ENCODE results near the gene MYCBP2.

Gene MYCBP2

GRCh38 chr13:77067519-77067918 is 259.4 kb downstream of the MYCBP2 start:
- WGBS: 91% methylated on average over 2 of the region's 2 CpGs

GRCh38 chr13:77065461-77066147 is 261.3 kb downstream of the MYCBP2 start:
- no peak overlapping the region for H4K91ac ChIP-seq (ENCODE audit: low read length)
- no peak overlapping the region for H3K27ac ChIP-seq (ENCODE audit: low read length, poor library complexity, severe bottlenecking)
- H3K23ac ChIP-seq (ENCODE audit: low read length in 2 of 2): no peak overlapping the region
- H2BK12ac ChIP-seq (ENCODE audit: low read length in 2 of 2): no peak overlapping the region
- H3K27me3 ChIP-seq (ENCODE audit: control insufficient read depth in 1 of 2, insufficient read depth in 1 of 2, low read length in 2 of 2): no peaks in the 10 kb centered on the region
- H3K79me1 ChIP-seq (replicated peaks; ENCODE audit: low read length, poor library complexity, severe bottlenecking): no peaks in the 10 kb centered on the region
- no peaks in the 10 kb centered on the region for H3K9me3 ChIP-seq (ENCODE audit: control insufficient read depth, low read length)
- WGBS: 50% methylated on average over 1 of the region's 5 CpGs
- H2BK120ac ChIP-seq (ENCODE audit: low read depth, low read length): no peak overlapping the region
- peaks cover 3 to 83% of the 10 kb centered on the region in 2 experiments for H3K36me3 ChIP-seq (ENCODE audit: control insufficient read depth in 1 of 2, insufficient read depth in 2 of 2, low read depth in 1 of 2, low read length in 2 of 2)
- H3K4ac ChIP-seq (ENCODE audit: low read depth in 1 of 2, low read length in 2 of 2): no peak overlapping the region
- no peak overlapping the region for H2AK5ac ChIP-seq (ENCODE audit: low read length, severe bottlenecking)
- H3K4me1 ChIP-seq (ENCODE audit: control insufficient read depth, insufficient read depth, low read depth, low read length): no peaks in the 10 kb centered on the region
- H2BK15ac ChIP-seq (ENCODE audit: low read depth, poor library complexity, severe bottlenecking): no peak overlapping the region
- H2AFZ ChIP-seq (ENCODE audit: low read depth, low read length): no peak overlapping the region
- H2BK5ac ChIP-seq (ENCODE audit: low read depth, low read length, poor library complexity, severe bottlenecking): no peak overlapping the region
- H4K8ac ChIP-seq (ENCODE audit: low read length): no peak overlapping the region
- no peak overlapping the region for H3K4me2 ChIP-seq (ENCODE audit: low read length, poor library complexity, severe bottlenecking)
- no peak for DNase-seq
- H3K14ac ChIP-seq (ENCODE audit: low read length in 2 of 2): no peak overlapping the region
- no peak overlapping the region for H3K4me3 ChIP-seq (ENCODE audit: insufficient read depth in 1 of 2, low read depth in 1 of 2, low read length in 2 of 2)
- H3K18ac ChIP-seq (ENCODE audit: low read depth in 1 of 2, low read length in 2 of 2): no peak overlapping the region
- H3K9ac ChIP-seq (ENCODE audit: low read length): no peak overlapping the region

More at GRCh38 chr13:77067519-77067918, 259.4 kb downstream of the MYCBP2 start:
- Histone ChIP-seq H3K9me3 (ENCODE audit: control insufficient read depth, low read length) (no peaks in the 10 kb centered on the region), H3K27me3 (ENCODE audit: control insufficient read depth in 1 of 2, insufficient read depth in 1 of 2, low read length in 2 of 2) (no peaks in the 10 kb centered on the region), H4K8ac (ENCODE audit: low read length) (no peak overlapping the region), H2BK15ac (ENCODE audit: low read depth, poor library complexity, severe bottlenecking) (no peak overlapping the region), H3K27ac (ENCODE audit: low read length, poor library complexity, severe bottlenecking) (no peak overlapping the region), H3K9ac (ENCODE audit: low read length) (no peak overlapping the region), H3K23ac (ENCODE audit: low read length in 2 of 2) (no peak overlapping the region), H3K4me3 (ENCODE audit: insufficient read depth in 1 of 2, low read depth in 1 of 2, low read length in 2 of 2) (no peak overlapping the region), H4K91ac (ENCODE audit: low read length) (no peak overlapping the region), H3K79me1 (replicated peaks; ENCODE audit: low read length, poor library complexity, severe bottlenecking) (no peaks in the 10 kb centered on the region), H2AK5ac (ENCODE audit: low read length, severe bottlenecking) (no peak overlapping the region), H2BK120ac (ENCODE audit: low read depth, low read length) (no peak overlapping the region), H3K4me2 (ENCODE audit: low read length, poor library complexity, severe bottlenecking) (no peak overlapping the region), H3K18ac (ENCODE audit: low read depth in 1 of 2, low read length in 2 of 2) (no peak overlapping the region), H2AFZ (ENCODE audit: low read depth, low read length) (no peak overlapping the region), H3K4ac (ENCODE audit: low read depth in 1 of 2, low read length in 2 of 2) (no peak overlapping the region), H2BK12ac (ENCODE audit: low read length in 2 of 2) (no peak overlapping the region), H3K36me3 (ENCODE audit: control insufficient read depth in 1 of 2, insufficient read depth in 2 of 2, low read depth in 1 of 2, low read length in 2 of 2) (peaks cover 3 to 76% of the 10 kb centered on the region in 2 experiments), H3K4me1 (ENCODE audit: control insufficient read depth, insufficient read depth, low read depth, low read length) (no peaks in the 10 kb centered on the region), H2BK5ac (ENCODE audit: low read depth, low read length, poor library complexity, severe bottlenecking) (no peak overlapping the region), H3K14ac (ENCODE audit: low read length in 2 of 2) (no peak overlapping the region)
- DNase-seq: no peak

GRCh38 chr13:77062097-77062496 is 264.8 kb downstream of the MYCBP2 start:
- H2BK5ac ChIP-seq (ENCODE audit: low read depth, low read length, poor library complexity, severe bottlenecking): no peak overlapping the region
- DNase-seq: no peak
- H3K27ac ChIP-seq (ENCODE audit: low read length, poor library complexity, severe bottlenecking): no peak overlapping the region
- H3K4me3 ChIP-seq (ENCODE audit: insufficient read depth in 1 of 2, low read depth in 1 of 2, low read length in 2 of 2): no peak overlapping the region
- H3K9me3 ChIP-seq (ENCODE audit: control insufficient read depth, low read length): no peaks in the 10 kb centered on the region
- H2AK5ac ChIP-seq (ENCODE audit: low read length, severe bottlenecking): no peak overlapping the region
- no peak overlapping the region for H3K4ac ChIP-seq (ENCODE audit: low read depth in 1 of 2, low read length in 2 of 2)
- peaks cover 2% of the 10 kb centered on the region for H3K4me1 ChIP-seq (ENCODE audit: control insufficient read depth, insufficient read depth, low read depth, low read length)
- no peak overlapping the region for H3K14ac ChIP-seq (ENCODE audit: low read length in 2 of 2)
- no peak overlapping the region for H3K23ac ChIP-seq (ENCODE audit: low read length in 2 of 2)
- H3K4me2 ChIP-seq (ENCODE audit: low read length, poor library complexity, severe bottlenecking): no peak overlapping the region
- no CpG with 5 or more reads among the region's 1 CpG for WGBS
- peaks cover 7 to 79% of the 10 kb centered on the region in 2 experiments for H3K36me3 ChIP-seq (ENCODE audit: control insufficient read depth in 1 of 2, insufficient read depth in 2 of 2, low read depth in 1 of 2, low read length in 2 of 2)
- H4K91ac ChIP-seq (ENCODE audit: low read length): no peak overlapping the region
- H4K8ac ChIP-seq (ENCODE audit: low read length): no peak overlapping the region
- no peaks in the 10 kb centered on the region for H3K79me1 ChIP-seq (replicated peaks; ENCODE audit: low read length, poor library complexity, severe bottlenecking)
- H2BK15ac ChIP-seq (ENCODE audit: low read depth, poor library complexity, severe bottlenecking): no peak overlapping the region
- no peak overlapping the region for H3K18ac ChIP-seq (ENCODE audit: low read depth in 1 of 2, low read length in 2 of 2)
- no peaks in the 10 kb centered on the region for H3K27me3 ChIP-seq (ENCODE audit: control insufficient read depth in 1 of 2, insufficient read depth in 1 of 2, low read length in 2 of 2)
- no peak overlapping the region for H2BK12ac ChIP-seq (ENCODE audit: low read length in 2 of 2)
- no peak overlapping the region for H2BK120ac ChIP-seq (ENCODE audit: low read depth, low read length)
- no peak overlapping the region for H2AFZ ChIP-seq (ENCODE audit: low read depth, low read length)
- no peak overlapping the region for H3K9ac ChIP-seq (ENCODE audit: low read length)

- Histone ChIP-seq H2BK5ac (ENCODE audit: low read depth, low read length, poor library complexity, severe bottlenecking) (no peak overlapping the region), H3K23ac (ENCODE audit: low read length in 2 of 2) (no peak overlapping the region), H3K14ac (ENCODE audit: low read length in 2 of 2) (no peak overlapping the region), H2BK120ac (ENCODE audit: low read depth, low read length) (no peak overlapping the region), H3K4me1 (ENCODE audit: control insufficient read depth, insufficient read depth, low read depth, low read length) (peaks cover 2% of the 10 kb centered on the region), H3K4me2 (ENCODE audit: low read length, poor library complexity, severe bottlenecking) (no peak overlapping the region), H2AK5ac (ENCODE audit: low read length, severe bottlenecking) (no peak overlapping the region), H2BK15ac (ENCODE audit: low read depth, poor library complexity, severe bottlenecking) (no peak overlapping the region), H4K8ac (ENCODE audit: low read length) (no peak overlapping the region), H3K4ac (ENCODE audit: low read depth in 1 of 2, low read length in 2 of 2) (no peak overlapping the region), H3K27ac (ENCODE audit: low read length, poor library complexity, severe bottlenecking) (no peak overlapping the region), H3K9ac (ENCODE audit: low read length) (no peak overlapping the region), H3K9me3 (ENCODE audit: control insufficient read depth, low read length) (no peaks in the 10 kb centered on the region), H2BK12ac (ENCODE audit: low read length in 2 of 2) (no peak overlapping the region), H3K18ac (ENCODE audit: low read depth in 1 of 2, low read length in 2 of 2) (no peak overlapping the region), H3K27me3 (ENCODE audit: control insufficient read depth in 1 of 2, insufficient read depth in 1 of 2, low read length in 2 of 2) (no peaks in the 10 kb centered on the region), H3K36me3 (ENCODE audit: control insufficient read depth in 1 of 2, insufficient read depth in 2 of 2, low read depth in 1 of 2, low read length in 2 of 2) (peaks cover 7 to 79% of the 10 kb centered on the region in 2 experiments), H2AFZ (ENCODE audit: low read depth, low read length) (no peak overlapping the region), H4K91ac (ENCODE audit: low read length) (no peak overlapping the region), H3K79me1 (replicated peaks; ENCODE audit: low read length, poor library complexity, severe bottlenecking) (no peaks in the 10 kb centered on the region), H3K4me3 (ENCODE audit: insufficient read depth in 1 of 2, low read depth in 1 of 2, low read length in 2 of 2) (no peak overlapping the region)
- 100% methylated on average over 2 of the region's 2 CpGs for WGBS
- DNase-seq: no peak
Measured at GRCh38 chr13:77061362-77061761, 265.5 kb downstream of the MYCBP2 start.
